GM18517 (cell line): Measurements from ENCODE around the gene FOXI2.
A peak's percentile ranks its signal among the peaks of the same experiment; 100 is the strongest.

ENCODE experiments used
- ATAC-seq: cut with Tn5 transposase; IDR thresholded peaks from one replicate; pipeline ENCODE4 v1.9.1; 2021; ENCODE audit warnings: mild to moderate bottlenecking, moderate library complexity; ENCODE audit not compliant: unreplicated experiment

Gene FOXI2

GRCh38 chr10:127736915-127737562, at the start of gene FOXI2:
Gene FOXI2 (plus strand): TSS chr10:127737185. CDS start chr10:127737274, 89 bp downstream.
- ATAC-seq: no peak

- ATAC-seq: no peak
These were observed 49.4 kb upstream of the FOXI2 start for GRCh38 chr10:127687548-127687947.

GRCh38 chr10:127690176-127690835, 46.7 kb upstream of the FOXI2 start:
- ATAC-seq: no peak

GRCh38 chr10:127694580-127695193, 42.3 kb upstream of the FOXI2 start:
- ATAC-seq: no peak

GRCh38 chr10:127695431-127695830, 41.6 kb upstream of the FOXI2 start:
- ATAC-seq: no peak

GRCh38 chr10:127698886-127699285, 38.1 kb upstream of the FOXI2 start:
- ATAC-seq: no peak

GRCh38 chr10:127699311-127699710, 37.7 kb upstream of the FOXI2 start:
- no peak for ATAC-seq

GRCh38 chr10:127702271-127702670, 34.7 kb upstream of the FOXI2 start:
- no peak for ATAC-seq

GRCh38 chr10:127715249-127715648, 21.7 kb upstream of the FOXI2 start:
- ATAC-seq: no peak

- no peak for ATAC-seq
These were observed 21.1 kb upstream of the FOXI2 start for GRCh38 chr10:127715782-127716378.

GRCh38 chr10:127720142-127720541, 16.8 kb upstream of the FOXI2 start:
- ATAC-seq: peak; percentile 46

- ATAC-seq: no peak
These were observed 16.1 kb upstream of the FOXI2 start for GRCh38 chr10:127720903-127721302.

- ATAC-seq: no peak
These were observed 2.2 kb upstream of the FOXI2 start for GRCh38 chr10:127734753-127735152.

- no peak for ATAC-seq
These were observed 1.8 kb upstream of the FOXI2 start for GRCh38 chr10:127735156-127735555.

GRCh38 chr10:127735723-127736221, 1.2 kb upstream of the FOXI2 start:
- ATAC-seq: no peak

GRCh38 chr10:127736222-127736914, 617 bp upstream of the FOXI2 start:
- ATAC-seq: no peak

- no peak for ATAC-seq
These were observed 852 bp downstream of the FOXI2 start for GRCh38 chr10:127737563-127738511.

GRCh38 chr10:127738512-127739424, 1.8 kb downstream of the FOXI2 start:
- ATAC-seq: no peak

GRCh38 chr10:127739908-127740307, 2.9 kb downstream of the FOXI2 start:
- ATAC-seq: no peak
